ENCODE results near the gene SERPINA9.

Gene SERPINA9

GRCh38 chr14:94426526-94426925, 49.5 kb downstream of the SERPINA9 start:
- ChIA-PET CTCF (interaction anchor here (0.6 to 1.1 kb wide), 3 partner anchors 60 to 306 kb away, joined by 3 read pairs; no protein-coding TSS in a partner anchor), POLR2A (no interaction called here)
- H3K4me1 ChIP-seq (ENCODE audit: control insufficient read depth, insufficient read depth, low read length), result no peaks in the 10 kb centered on the region
- H3K36me3 ChIP-seq (ENCODE audit: control insufficient read depth in 2 of 2, insufficient read depth in 1 of 2, low read length in 2 of 2), result no peaks in the 10 kb centered on the region
- no peaks in the 10 kb centered on the region for H3K9me3 ChIP-seq (ENCODE audit: control insufficient read depth, insufficient read depth, low read depth, low read length)
- TF ChIP-seq ZIC2 (tag by site-specific recombination; IDR thresholded peaks at IDR 0.05), result no peak
- TF ChIP-seq PRDM4 (tag by site-specific recombination; IDR thresholded peaks at IDR 0.05), result no peak
- TF ChIP-seq KLF8 (tag by site-specific recombination; IDR thresholded peaks at IDR 0.05), result no peak
- TF ChIP-seq SCRT2 (tag by site-specific recombination; IDR thresholded peaks at IDR 0.05), result no peak
- TF ChIP-seq KLF17 (tag by site-specific recombination; IDR thresholded peaks at IDR 0.05), result no peak
- TF ChIP-seq AEBP2 (tag by site-specific recombination; IDR thresholded peaks at IDR 0.05; ENCODE audit: borderline replicate concordance), result no peak
- TF ChIP-seq ZNF473 (tag by site-specific recombination; IDR thresholded peaks at IDR 0.05), result no peak
- TF ChIP-seq SP7 (tag by site-specific recombination; IDR thresholded peaks at IDR 0.05), result no peak
- H3K27ac ChIP-seq (ENCODE audit: extremely low read depth, low read depth, low read length), result no peak overlapping the region
- no peak overlapping the region for H3K4me3 ChIP-seq (ENCODE audit: low read depth, low read length)

- H3K9me3 ChIP-seq (ENCODE audit: control insufficient read depth, insufficient read depth, low read depth, low read length), result no peaks in the 10 kb centered on the region
- H3K27ac ChIP-seq (ENCODE audit: extremely low read depth, low read depth, low read length), result no peak overlapping the region
- H3K4me1 ChIP-seq (ENCODE audit: control insufficient read depth, insufficient read depth, low read length), result no peaks in the 10 kb centered on the region
- no peak overlapping the region for H3K4me3 ChIP-seq (ENCODE audit: low read depth, low read length)
- ChIA-PET CTCF (interaction anchor here (0.6 to 1.6 kb wide), 2 partner anchors 9 to 216 kb away, joined by 3 to 6 read pairs; no protein-coding TSS in a partner anchor), POLR2A (no interaction called here)
- H3K36me3 ChIP-seq (ENCODE audit: control insufficient read depth in 2 of 2, insufficient read depth in 1 of 2, low read length in 2 of 2), result no peaks in the 10 kb centered on the region
- no peak for TF ChIP-seq ZNF629 (tag by site-specific recombination; IDR thresholded peaks at IDR 0.05)
- TF ChIP-seq PRDM2 (tag by site-specific recombination; IDR thresholded peaks at IDR 0.05; ENCODE audit: borderline replicate concordance), result no peak
- TF ChIP-seq ZNF513 (tag by site-specific recombination; IDR thresholded peaks at IDR 0.05), result no peak
- no peak for TF ChIP-seq KLF10 (tag by site-specific recombination; IDR thresholded peaks at IDR 0.05)
- TF ChIP-seq ZSCAN23 (tag by site-specific recombination; IDR thresholded peaks at IDR 0.05), result no peak
- no peak for TF ChIP-seq ZNF280D (tag by site-specific recombination; IDR thresholded peaks at IDR 0.05)
- TF ChIP-seq PBX3 (CRISPR knock-in tag; IDR thresholded peaks at IDR 0.05), result no peak
- TF ChIP-seq ZNF23 (tag by site-specific recombination; IDR thresholded peaks at IDR 0.05; ENCODE audit: borderline replicate concordance), result no peak
- TF ChIP-seq ZNF837 (tag by site-specific recombination; IDR thresholded peaks at IDR 0.05), result no peak
Measured at GRCh38 chr14:94424371-94424770, 51.6 kb downstream of the SERPINA9 start.
